ENCODE results near the gene CGB7.
"Not testable (repeated sequence)": the region's sequence is repeated elsewhere in the genome, so short reads cannot be mapped to it uniquely, and the experiment has no call there.

DNA sequence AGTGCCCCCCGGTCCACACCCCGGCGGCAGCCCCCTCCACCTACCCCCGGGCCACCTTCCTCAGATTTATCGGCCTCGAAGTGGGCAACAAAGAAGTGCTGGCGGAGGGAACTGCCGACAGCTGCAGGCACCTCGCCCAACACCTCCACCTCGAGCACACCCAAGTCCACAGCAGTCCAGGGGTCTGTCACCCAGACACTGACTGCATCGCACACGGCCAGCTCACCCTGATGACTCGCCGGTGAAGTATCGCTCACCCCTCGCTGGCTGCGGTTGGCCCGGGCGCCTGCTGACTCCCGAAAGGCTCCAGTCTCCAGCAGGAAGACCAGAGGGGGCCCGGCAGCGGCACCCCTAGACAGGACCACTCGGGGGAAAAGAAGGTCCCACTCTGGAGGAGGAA is 31.9 kb downstream of the CGB7 start:
- TF ChIP-seq, protein P1, sequence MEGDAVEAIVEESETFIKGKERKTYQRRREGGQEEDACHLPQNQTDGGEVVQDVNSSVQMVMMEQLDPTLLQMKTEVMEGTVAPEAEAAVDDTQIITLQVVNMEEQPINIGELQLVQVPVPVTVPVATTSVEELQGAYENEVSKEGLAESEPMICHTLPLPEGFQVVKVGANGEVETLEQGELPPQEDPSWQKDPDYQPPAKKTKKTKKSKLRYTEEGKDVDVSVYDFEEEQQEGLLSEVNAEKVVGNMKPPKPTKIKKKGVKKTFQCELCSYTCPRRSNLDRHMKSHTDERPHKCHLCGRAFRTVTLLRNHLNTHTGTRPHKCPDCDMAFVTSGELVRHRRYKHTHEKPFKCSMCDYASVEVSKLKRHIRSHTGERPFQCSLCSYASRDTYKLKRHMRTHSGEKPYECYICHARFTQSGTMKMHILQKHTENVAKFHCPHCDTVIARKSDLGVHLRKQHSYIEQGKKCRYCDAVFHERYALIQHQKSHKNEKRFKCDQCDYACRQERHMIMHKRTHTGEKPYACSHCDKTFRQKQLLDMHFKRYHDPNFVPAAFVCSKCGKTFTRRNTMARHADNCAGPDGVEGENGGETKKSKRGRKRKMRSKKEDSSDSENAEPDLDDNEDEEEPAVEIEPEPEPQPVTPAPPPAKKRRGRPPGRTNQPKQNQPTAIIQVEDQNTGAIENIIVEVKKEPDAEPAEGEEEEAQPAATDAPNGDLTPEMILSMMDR (IDR thresholded peaks at IDR 0.05; ENCODE audit: low read depth, low read length, poor library complexity, severe bottlenecking) = not testable (repeated sequence)
- TF ChIP-seq EZH2phosphoT487 (IDR thresholded peaks at IDR 0.05; ENCODE audit: borderline replicate concordance, low read length) = not testable (repeated sequence)

Data from DOHH2 (cell line).